Retinal pigment epithelial cell (primary cell): ENCODE results near the gene SPTA1.

Experiments
- DNase-seq: peaks from one replicate; pipeline ENCODE4 v3.0.0-alpha.2; 2010; ENCODE audit warnings: low read depth
- H3K4me3 ChIP-seq: 2 replicates; pipeline ENCODE4 v1.5.1; 2011; ENCODE audit warnings: mild to moderate bottlenecking, low read length, control low read depth, moderate library complexity
- TF ChIP-seq, protein P1 (sequence below): conservative IDR thresholded peaks from 2 replicates; pipeline ENCODE4 v1.5.1; 2011; ENCODE audit warnings: low read depth, low read length, control low read depth, inconsistent platforms

The SPTA1 gene

DNA sequence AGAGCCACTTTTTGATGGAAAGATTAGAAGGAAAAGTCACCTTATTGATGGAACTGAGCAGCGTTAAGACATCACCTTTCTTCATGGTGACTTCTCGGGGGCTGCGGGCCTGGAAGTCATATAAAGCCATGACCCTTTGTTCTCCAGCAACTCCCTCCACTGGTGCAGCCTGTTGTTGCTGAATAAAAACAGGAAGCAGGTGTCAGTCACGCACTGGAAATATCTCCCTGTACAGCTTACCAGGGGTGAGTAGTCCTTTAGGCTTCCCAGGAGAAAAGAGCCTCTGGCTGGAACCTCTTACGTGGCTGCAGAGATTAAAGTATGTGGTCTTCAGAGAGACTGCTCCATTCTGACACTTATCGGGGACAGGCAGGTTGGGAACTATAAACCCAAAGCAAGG is 31.9 kb downstream of the SPTA1 start:
- no peak for DNase-seq
- TF ChIP-seq, protein P1, sequence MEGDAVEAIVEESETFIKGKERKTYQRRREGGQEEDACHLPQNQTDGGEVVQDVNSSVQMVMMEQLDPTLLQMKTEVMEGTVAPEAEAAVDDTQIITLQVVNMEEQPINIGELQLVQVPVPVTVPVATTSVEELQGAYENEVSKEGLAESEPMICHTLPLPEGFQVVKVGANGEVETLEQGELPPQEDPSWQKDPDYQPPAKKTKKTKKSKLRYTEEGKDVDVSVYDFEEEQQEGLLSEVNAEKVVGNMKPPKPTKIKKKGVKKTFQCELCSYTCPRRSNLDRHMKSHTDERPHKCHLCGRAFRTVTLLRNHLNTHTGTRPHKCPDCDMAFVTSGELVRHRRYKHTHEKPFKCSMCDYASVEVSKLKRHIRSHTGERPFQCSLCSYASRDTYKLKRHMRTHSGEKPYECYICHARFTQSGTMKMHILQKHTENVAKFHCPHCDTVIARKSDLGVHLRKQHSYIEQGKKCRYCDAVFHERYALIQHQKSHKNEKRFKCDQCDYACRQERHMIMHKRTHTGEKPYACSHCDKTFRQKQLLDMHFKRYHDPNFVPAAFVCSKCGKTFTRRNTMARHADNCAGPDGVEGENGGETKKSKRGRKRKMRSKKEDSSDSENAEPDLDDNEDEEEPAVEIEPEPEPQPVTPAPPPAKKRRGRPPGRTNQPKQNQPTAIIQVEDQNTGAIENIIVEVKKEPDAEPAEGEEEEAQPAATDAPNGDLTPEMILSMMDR, result no peak
- H3K4me3 ChIP-seq, result no peak overlapping the region

DNA sequence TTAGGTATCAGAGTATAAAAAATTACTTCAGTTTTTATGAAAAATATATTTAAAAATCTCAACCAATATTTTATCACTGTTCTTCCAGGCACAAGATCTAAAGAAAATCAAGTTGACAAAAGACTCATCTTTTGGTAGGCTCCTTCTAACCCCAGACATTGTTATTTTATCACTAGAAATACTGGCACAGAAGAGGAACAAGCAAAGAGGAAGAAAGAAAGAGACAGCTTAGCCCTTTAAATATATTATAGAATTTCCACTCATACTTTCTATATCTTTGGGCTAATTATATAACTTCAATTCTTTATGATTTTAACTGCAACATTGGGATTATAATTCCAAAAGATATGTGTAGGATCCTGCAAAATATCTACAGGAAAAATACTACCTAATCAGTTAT is 32.4 kb downstream of the SPTA1 start:
- no peak for DNase-seq
- H3K4me3 ChIP-seq, result no peak overlapping the region
- TF ChIP-seq, protein P1, result no peak

DNA sequence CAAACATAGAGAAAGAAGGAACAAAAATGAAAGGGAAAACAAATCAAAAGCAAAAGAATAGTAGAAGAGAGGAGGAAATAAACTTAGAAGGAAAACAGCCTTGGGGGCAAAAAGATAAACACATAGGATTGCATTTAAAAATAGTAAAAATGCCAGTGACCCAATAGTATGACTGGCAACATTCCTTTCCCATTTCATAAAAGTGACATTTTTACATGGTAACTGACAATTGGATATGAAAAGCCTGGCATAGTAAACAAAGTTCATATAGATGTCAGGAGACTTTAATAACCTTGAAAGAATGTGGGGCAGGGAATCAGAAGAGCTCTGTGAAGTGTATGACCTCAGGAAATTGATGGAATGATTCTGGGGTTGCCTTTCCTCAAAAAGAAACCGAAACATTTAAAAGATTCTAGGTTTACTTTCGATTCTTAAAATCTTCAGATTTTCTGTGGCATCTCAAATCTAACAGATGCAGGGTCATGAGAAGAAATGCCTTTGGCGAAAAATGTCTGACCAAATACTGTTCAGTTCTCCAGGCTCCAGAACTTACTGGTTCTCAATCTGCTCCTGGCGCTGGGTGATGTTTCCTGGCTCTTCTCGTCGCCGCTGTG is 33.7 kb downstream of the SPTA1 start:
- TF ChIP-seq, protein P1, result no peak
- DNase-seq, result no peak
- no peak overlapping the region for H3K4me3 ChIP-seq

DNA sequence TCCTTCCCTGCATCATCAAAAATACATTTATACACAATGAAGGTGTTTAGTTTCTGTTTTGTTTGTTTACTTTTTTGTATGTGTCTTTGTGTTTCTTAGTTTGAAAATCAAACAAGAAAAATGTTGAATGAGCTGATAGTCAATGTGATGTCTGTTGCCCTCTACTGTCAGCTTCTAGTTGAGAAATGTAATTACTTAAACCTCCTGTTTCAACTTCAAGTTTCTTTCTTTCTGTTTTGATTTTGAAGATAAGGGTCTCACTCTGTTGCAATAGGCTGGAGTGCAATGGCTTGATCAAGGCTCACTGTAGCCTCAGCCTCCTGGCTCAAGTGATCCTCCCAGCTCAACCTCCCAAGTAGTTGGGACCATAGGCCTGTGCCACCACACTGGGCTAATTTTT is 37.5 kb downstream of the SPTA1 start:
- TF ChIP-seq, protein P1, result no peak
- DNase-seq, result no peak
- H3K4me3 ChIP-seq, result no peak overlapping the region

DNA sequence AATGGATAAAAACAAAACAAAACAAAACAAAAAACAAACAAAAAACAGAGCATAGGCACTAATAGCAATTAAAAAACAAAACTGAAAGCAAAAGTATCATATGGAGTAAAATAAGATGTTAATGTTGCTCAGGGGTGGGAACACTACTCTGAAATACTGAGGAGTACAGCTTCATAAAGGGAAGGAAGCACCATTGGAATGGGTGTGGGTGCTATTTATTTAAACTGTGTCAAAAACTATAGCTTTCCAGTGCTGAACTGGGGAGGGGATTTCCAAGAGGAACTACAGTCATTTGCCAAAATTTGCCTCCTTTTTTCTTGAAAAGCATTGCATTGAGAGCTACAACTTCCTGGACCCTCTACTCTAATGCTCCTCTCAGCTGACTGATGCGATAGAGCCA is 40.0 kb downstream of the SPTA1 start:
- DNase-seq, result no peak
- TF ChIP-seq, protein P1, result no peak
- H3K4me3 ChIP-seq, result no peak overlapping the region

DNA sequence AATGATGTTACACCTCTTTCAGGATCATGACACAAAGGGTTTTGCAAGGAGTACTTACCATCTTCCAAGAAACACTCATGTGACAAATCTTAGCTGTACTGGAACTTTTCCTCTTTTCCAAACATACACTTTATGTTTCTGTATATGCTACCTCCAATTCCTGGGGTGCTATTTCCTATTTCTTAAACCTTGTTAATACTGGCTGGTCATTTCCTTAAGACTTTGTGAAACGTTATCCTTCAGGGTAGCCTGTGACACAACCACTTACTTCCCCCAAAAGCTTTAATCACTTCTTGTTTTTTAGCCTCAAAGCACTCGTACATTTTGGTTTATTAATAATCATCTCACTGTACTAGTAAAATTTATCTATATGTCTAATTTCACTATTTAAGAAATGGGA is 42.1 kb downstream of the SPTA1 start:
- TF ChIP-seq, protein P1, result no peak
- H3K4me3 ChIP-seq, result no peak overlapping the region
- no peak for DNase-seq

DNA sequence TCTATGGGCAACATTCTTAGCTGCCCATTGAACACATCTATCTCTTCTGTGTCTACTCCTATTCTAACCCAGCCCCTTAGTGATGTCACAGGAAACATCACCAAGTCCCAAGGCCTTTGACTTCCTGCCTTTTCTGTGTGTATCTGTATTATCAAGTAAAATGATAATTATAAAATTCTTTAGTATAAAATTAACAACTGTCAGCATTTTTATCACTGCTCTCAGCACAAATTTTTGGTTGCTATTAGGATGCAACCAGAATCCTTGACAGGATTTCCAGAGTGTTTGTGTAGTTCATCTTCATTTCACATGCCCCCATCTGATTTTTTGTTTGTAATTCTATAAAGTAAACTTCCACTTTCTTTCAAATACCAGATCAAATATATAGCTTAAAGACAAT is 47.6 kb downstream of the SPTA1 start:
- no peak for DNase-seq
- TF ChIP-seq, protein P1, result no peak
- no peak overlapping the region for H3K4me3 ChIP-seq
